ENCODE measurements around the gene TRPM5.
A peak's percentile ranks its signal among the peaks of the same experiment; 100 is the strongest.

- TF ChIP-seq, protein P1, sequence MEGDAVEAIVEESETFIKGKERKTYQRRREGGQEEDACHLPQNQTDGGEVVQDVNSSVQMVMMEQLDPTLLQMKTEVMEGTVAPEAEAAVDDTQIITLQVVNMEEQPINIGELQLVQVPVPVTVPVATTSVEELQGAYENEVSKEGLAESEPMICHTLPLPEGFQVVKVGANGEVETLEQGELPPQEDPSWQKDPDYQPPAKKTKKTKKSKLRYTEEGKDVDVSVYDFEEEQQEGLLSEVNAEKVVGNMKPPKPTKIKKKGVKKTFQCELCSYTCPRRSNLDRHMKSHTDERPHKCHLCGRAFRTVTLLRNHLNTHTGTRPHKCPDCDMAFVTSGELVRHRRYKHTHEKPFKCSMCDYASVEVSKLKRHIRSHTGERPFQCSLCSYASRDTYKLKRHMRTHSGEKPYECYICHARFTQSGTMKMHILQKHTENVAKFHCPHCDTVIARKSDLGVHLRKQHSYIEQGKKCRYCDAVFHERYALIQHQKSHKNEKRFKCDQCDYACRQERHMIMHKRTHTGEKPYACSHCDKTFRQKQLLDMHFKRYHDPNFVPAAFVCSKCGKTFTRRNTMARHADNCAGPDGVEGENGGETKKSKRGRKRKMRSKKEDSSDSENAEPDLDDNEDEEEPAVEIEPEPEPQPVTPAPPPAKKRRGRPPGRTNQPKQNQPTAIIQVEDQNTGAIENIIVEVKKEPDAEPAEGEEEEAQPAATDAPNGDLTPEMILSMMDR (IDR thresholded peaks at IDR 0.05) = no peak
- TF ChIP-seq, protein P2, sequence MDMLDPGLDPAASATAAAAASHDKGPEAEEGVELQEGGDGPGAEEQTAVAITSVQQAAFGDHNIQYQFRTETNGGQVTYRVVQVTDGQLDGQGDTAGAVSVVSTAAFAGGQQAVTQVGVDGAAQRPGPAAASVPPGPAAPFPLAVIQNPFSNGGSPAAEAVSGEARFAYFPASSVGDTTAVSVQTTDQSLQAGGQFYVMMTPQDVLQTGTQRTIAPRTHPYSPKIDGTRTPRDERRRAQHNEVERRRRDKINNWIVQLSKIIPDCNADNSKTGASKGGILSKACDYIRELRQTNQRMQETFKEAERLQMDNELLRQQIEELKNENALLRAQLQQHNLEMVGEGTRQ (IDR thresholded peaks at IDR 0.05; ENCODE audit: borderline replicate concordance, low read depth, low read length) = no peak
- TF ChIP-seq EP300 (IDR thresholded peaks at IDR 0.05; ENCODE audit: borderline replicate concordance in 1 of 2, low read depth in 1 of 2, low read length in 1 of 2) (peak in 1 of 2 experiments; percentile 51; a peak in 2 of 4 replicates), POLR2AphosphoS5 (IDR thresholded peaks at IDR 0.05; ENCODE audit: low read depth, low read length) (no peak), NRF1 (IDR thresholded peaks at IDR 0.05; ENCODE audit: low read depth, low read length) (no peak), MXI1 (IDR thresholded peaks at IDR 0.05; ENCODE audit: low read depth, low read length) (0 out of 2 replicates have a peak, but pooled peaks have one; percentile 21), SIN3A (IDR thresholded peaks at IDR 0.05; ENCODE audit: borderline replicate concordance, low read depth, low read length) (no peak), FOXM1 (IDR thresholded peaks at IDR 0.05; ENCODE audit: low read depth) (no peak), TCF12 (IDR thresholded peaks at IDR 0.05) (no peak), TEAD4 (IDR thresholded peaks at IDR 0.05; ENCODE audit: borderline replicate concordance, insufficient read depth) (no peak), JUND (IDR thresholded peaks at IDR 0.05) (no peak)
Measured at GRCh38 chr11:2461253-2461955, 17.1 kb upstream of the TRPM5 start.

Measured in SK-N-SH (cell line).